Loucy (cell line): ENCODE measurements around the gene CFAP410.

Source experiments
- H2AFZ ChIP-seq: fragments of 200-600 bp; sonication (generic); 2 replicates; pipeline ENCODE4 v1.6.0; 2016; ENCODE audit warnings: antibody characterized with exemption, mild to moderate bottlenecking, low read length, moderate library complexity
- H3F3A ChIP-seq: fragments of 200-600 bp; 2 replicates; pipeline ENCODE4 v1.6.0; 2016; ENCODE audit warnings: antibody characterized with exemption, low read depth, mild to moderate bottlenecking
- H3K27me3 ChIP-seq: fragments of 200-600 bp; sonication (generic); 2 replicates; pipeline ENCODE4 v1.6.1; 2014; ENCODE audit warnings: low read length, mild to moderate bottlenecking; ENCODE audit not compliant: insufficient read depth, poor library complexity, severe bottlenecking
- H3K36me3 ChIP-seq: fragments of 200-600 bp; sonication (generic); 2 replicates; pipeline ENCODE4 v1.6.1; 2016; ENCODE audit warnings: low read length; ENCODE audit not compliant: insufficient read depth
- H3K4me1 ChIP-seq: fragments of 200-600 bp; sonication (generic); 2 replicates; pipeline ENCODE4 v1.5.1; 2014; ENCODE audit warnings: low read length, mild to moderate bottlenecking; ENCODE audit not compliant: insufficient read depth, poor library complexity, severe bottlenecking
- H3K4me2 ChIP-seq: fragments of 200-600 bp; sonication (generic); 2 replicates; pipeline ENCODE4 v1.6.0; 2014; ENCODE audit warnings: antibody characterized with exemption, low read length, low read depth, mild to moderate bottlenecking; ENCODE audit not compliant: poor library complexity, severe bottlenecking
- H3K4me3 ChIP-seq: fragments of 200-600 bp; sonication (generic); 2 replicates; pipeline ENCODE4 v1.5.1; 2014; ENCODE audit warnings: low read length, mild to moderate bottlenecking, mixed read lengths; ENCODE audit not compliant: poor library complexity, severe bottlenecking
- H3K79me2 ChIP-seq: fragments of 200-600 bp; sonication (generic); 2 replicates; pipeline ENCODE4 v1.6.1; 2014; ENCODE audit warnings: low read length; ENCODE audit not compliant: insufficient read depth
- H3K9ac ChIP-seq: fragments of 200-600 bp; sonication (generic); 2 replicates; pipeline ENCODE4 v1.6.0; 2014; ENCODE audit warnings: mild to moderate bottlenecking, low read depth, low read length, moderate library complexity; ENCODE audit not compliant: poor library complexity, severe bottlenecking
- H3K9me2 ChIP-seq: fragments of 200-600 bp; sonication (generic); replicated peaks from 2 replicates; pipeline ENCODE4 v1.6.1; 2016; ENCODE audit warnings: low read depth, low read length, mixed read lengths
- H3K9me3 ChIP-seq: fragments of 200-600 bp; sonication (generic); 2 replicates; pipeline ENCODE4 v1.6.1; 2014; ENCODE audit warnings: mild to moderate bottlenecking, antibody characterized with exemption, low read length, low read depth; ENCODE audit not compliant: insufficient read depth
- H4K20me1 ChIP-seq: fragments of 200-600 bp; sonication (generic); 2 replicates; pipeline ENCODE4 v1.6.0; 2014; ENCODE audit warnings: antibody characterized with exemption, low read length, mild to moderate bottlenecking; ENCODE audit not compliant: insufficient read depth, poor library complexity, severe bottlenecking
- EZH2phosphoT487 ChIP-seq: fragments of 200-600 bp; IDR thresholded peaks from 2 replicates; pipeline ENCODE4 v1.6.1; 2018; ENCODE audit warnings: antibody characterized with exemption, mild to moderate bottlenecking, moderate library complexity, borderline replicate concordance
- TF ChIP-seq, protein P1 (sequence below): fragments of 200-600 bp; sonication (generic); conservative IDR thresholded peaks from 2 replicates; pipeline ENCODE4 v1.5.1; 2014; ENCODE audit warnings: mild to moderate bottlenecking, antibody characterized with exemption, low read length

Gene CFAP410

DNA sequence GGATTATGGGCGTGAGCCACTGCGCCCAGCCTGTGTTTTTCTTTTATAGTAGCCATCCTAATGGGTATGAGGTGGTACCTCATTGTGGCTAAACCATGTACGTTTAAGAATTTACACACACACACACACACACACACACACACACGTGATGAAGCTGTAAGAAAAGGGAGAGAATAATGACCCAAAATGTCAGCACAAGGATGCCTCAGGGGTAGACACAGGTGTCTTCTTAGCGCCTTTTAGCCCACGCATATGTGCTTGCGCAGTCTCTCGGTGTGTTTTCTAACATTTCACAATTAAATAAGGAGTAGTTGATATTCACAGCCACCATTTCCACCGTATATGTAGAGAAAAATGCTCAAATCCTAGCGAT lies 40.1 kb downstream of the CFAP410 start:
- Histone ChIP-seq H3K27me3 (no peaks in the 10 kb centered on the region), H3K9ac (peak overlapping the region; percentile 78), H4K20me1 (peaks cover 25% of the 10 kb centered on the region), H3K4me1 (peaks cover 36% of the 10 kb centered on the region), H3F3A (no peaks in the 10 kb centered on the region), H2AFZ (peak overlapping the region; percentile 94), H3K36me3 (no peaks in the 10 kb centered on the region), H3K9me3 (no peaks in the 10 kb centered on the region), H3K9me2 (no peaks in the 10 kb centered on the region), H3K79me2 (peaks cover 39% of the 10 kb centered on the region), H3K4me3 (peak overlapping the region; percentile 91), H3K4me2 (peak overlapping the region; percentile 94)
- no peak for TF ChIP-seq EZH2phosphoT487
- TF ChIP-seq, protein P1, sequence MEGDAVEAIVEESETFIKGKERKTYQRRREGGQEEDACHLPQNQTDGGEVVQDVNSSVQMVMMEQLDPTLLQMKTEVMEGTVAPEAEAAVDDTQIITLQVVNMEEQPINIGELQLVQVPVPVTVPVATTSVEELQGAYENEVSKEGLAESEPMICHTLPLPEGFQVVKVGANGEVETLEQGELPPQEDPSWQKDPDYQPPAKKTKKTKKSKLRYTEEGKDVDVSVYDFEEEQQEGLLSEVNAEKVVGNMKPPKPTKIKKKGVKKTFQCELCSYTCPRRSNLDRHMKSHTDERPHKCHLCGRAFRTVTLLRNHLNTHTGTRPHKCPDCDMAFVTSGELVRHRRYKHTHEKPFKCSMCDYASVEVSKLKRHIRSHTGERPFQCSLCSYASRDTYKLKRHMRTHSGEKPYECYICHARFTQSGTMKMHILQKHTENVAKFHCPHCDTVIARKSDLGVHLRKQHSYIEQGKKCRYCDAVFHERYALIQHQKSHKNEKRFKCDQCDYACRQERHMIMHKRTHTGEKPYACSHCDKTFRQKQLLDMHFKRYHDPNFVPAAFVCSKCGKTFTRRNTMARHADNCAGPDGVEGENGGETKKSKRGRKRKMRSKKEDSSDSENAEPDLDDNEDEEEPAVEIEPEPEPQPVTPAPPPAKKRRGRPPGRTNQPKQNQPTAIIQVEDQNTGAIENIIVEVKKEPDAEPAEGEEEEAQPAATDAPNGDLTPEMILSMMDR = no peak

DNA sequence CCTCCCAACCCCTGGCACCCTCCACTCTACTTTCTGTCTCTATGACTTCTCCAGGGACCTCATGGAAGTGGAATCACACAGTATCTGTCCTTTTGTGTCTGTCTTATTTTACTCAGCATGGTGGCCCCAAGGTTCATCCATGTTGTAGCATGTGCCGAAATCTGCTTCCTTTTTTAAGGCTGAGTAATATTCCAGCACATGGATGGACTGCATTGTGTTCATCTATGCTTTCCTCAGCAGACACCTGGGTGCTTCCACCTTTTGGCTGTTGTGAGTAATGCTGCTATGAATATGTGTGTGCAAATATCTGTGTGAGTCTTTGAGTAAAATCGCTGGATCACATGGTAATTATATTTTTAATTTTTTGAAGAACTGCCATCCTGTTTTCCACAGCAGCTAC lies 40.9 kb downstream of the CFAP410 start:
- Histone ChIP-seq H3K4me1 (peaks cover 28% of the 10 kb centered on the region), H3F3A (no peaks in the 10 kb centered on the region), H3K9ac (no peak overlapping the region), H3K4me2 (peak overlapping the region; percentile 94), H3K36me3 (no peaks in the 10 kb centered on the region), H2AFZ (no peak overlapping the region), H3K9me2 (no peaks in the 10 kb centered on the region), H3K4me3 (no peak overlapping the region), H3K79me2 (peaks cover 31% of the 10 kb centered on the region), H4K20me1 (peaks cover 23% of the 10 kb centered on the region), H3K27me3 (no peaks in the 10 kb centered on the region), H3K9me3 (no peaks in the 10 kb centered on the region)
- TF ChIP-seq, protein P1 = peak; percentile 23
- no peak for TF ChIP-seq EZH2phosphoT487

DNA sequence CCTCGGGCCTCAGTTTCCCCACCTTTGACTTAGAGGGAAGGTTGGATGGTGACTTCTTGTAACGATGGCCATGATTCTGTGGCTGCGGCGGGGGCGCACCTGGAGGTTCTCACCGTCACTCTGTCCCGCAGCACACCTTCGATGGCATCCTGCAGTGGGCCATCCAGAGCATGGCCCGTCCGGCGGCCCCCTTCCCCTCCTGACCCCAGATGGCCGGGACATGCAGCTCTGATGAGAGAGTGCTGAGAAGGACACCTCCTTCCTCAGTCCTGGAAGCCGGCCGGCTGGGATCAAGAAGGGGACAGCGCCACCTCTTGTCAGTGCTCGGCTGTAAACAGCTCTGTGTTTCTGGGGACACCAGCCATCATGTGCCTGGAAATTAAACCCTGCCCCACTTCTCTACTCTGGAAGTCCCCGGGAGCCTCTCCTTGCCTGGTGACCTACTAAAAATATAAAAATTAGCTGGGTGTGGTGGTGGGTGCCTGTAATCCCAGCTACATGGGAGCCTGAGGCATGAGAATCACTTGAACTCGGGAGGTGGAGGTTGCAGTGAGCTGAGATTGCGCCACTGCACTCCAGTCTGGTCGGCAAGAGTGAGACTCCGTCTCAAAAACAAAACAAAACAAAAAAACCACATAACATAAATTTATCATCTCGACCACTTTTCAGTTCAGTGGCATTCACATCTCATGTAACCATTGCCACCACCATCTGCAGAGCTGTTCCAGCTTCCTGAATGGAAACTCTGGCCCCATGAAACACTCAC lies 41.5 kb downstream of the CFAP410 start:
- Histone ChIP-seq H3F3A (no peaks in the 10 kb centered on the region), H3K9ac (no peak overlapping the region), H3K9me3 (no peaks in the 10 kb centered on the region), H3K4me1 (peaks cover 25% of the 10 kb centered on the region), H4K20me1 (peaks cover 23% of the 10 kb centered on the region), H3K4me3 (no peak overlapping the region), H3K79me2 (peaks cover 26% of the 10 kb centered on the region), H3K4me2 (peak overlapping the region; percentile 38), H3K27me3 (no peaks in the 10 kb centered on the region), H3K36me3 (no peaks in the 10 kb centered on the region), H2AFZ (no peak overlapping the region), H3K9me2 (no peaks in the 10 kb centered on the region)
- TF ChIP-seq EZH2phosphoT487 = no peak
- TF ChIP-seq, protein P1 = peak; percentile 76
